Colonic mucosa (tissue), 4 donors: ENCODE measurements around the gene PARVA. TPM values are rescaled to one million over a fixed set of nuclear protein-coding genes. Genes with fewer than 3 reads are reported as not detected.

Source experiments
- DNase-seq: peaks from one replicate; pipeline ENCODE4 v3.0.0-alpha.2; 2020
- H3K27ac ChIP-seq: fragments of 200-600 bp; one replicate; pipeline ENCODE4 v1.8.0; 2021
- H3K27me3 ChIP-seq: fragments of 200-600 bp; one replicate; pipeline ENCODE4 v1.8.0; 2021
- H3K36me3 ChIP-seq: fragments of 200-600 bp; one replicate; pipeline ENCODE4 v1.8.0; 2021
- H3K4me1 ChIP-seq: fragments of 200-600 bp; one replicate; pipeline ENCODE4 v1.8.0; 2021; ENCODE audit warnings: mild to moderate bottlenecking
- H3K4me3 ChIP-seq: fragments of 200-600 bp; one replicate; pipeline ENCODE4 v1.8.0; 2021
- H3K9ac ChIP-seq, 2 donors: one replicate each; pipeline ENCODE4 v1.7.0; 2013; ENCODE audit warnings: control low read depth in 2 of 2, low read depth in 2 of 2, low read length in 2 of 2
- H3K9me3 ChIP-seq: fragments of 200-600 bp; one replicate; pipeline ENCODE4 v1.8.0; 2021
- CTCF ChIP-seq: fragments of 200-600 bp; IDR thresholded peaks from one replicate; pipeline ENCODE4 v1.8.0; 2022; ENCODE audit warnings: antibody characterized with exemption, mild to moderate bottlenecking
- intact Hi-C: fragments of 100-400 bp; cut with DNase I; formaldehyde crosslinking; loops from one replicate; pipeline ENCODE4 v1.14.1; 2022
- total RNA-seq, 2 donors: library from RNA; stranded (reverse); fragmentation: NEBNext Ultra II Directional in 1 of 2; extraction: Animal tissue kit (Norgen Biotek cat#: 25700) in 1 of 2; gene quantifications; one replicate each; pipeline ENCODE4 v1.2.1, GENCODE V29; 2021
- donor health status: healthy.
- donor health status: DM: no; HTN: no; CAD: no.
- donor health status: DM: no; HTN: no; CAD: no.

Gene PARVA
- total RNA-seq, 2 donors from 2014 or later: 61.8 to 78.5 TPM

- intact Hi-C loops: no loop called here
- no peaks in the 10 kb centered on the region for H3K9me3 ChIP-seq
- no peak for TF ChIP-seq CTCF
- H3K9ac ChIP-seq: no peak overlapping the region
- H3K27me3 ChIP-seq: no peaks in the 10 kb centered on the region
- DNase-seq: no peak
- no peak overlapping the region for H3K27ac ChIP-seq
- no peaks in the 10 kb centered on the region for H3K4me1 ChIP-seq
- no peak overlapping the region for H3K4me3 ChIP-seq
- H3K36me3 ChIP-seq: no peaks in the 10 kb centered on the region
Observed at GRCh38 chr11:12541583-12542151, 164.3 kb downstream of the PARVA start.

DNA sequence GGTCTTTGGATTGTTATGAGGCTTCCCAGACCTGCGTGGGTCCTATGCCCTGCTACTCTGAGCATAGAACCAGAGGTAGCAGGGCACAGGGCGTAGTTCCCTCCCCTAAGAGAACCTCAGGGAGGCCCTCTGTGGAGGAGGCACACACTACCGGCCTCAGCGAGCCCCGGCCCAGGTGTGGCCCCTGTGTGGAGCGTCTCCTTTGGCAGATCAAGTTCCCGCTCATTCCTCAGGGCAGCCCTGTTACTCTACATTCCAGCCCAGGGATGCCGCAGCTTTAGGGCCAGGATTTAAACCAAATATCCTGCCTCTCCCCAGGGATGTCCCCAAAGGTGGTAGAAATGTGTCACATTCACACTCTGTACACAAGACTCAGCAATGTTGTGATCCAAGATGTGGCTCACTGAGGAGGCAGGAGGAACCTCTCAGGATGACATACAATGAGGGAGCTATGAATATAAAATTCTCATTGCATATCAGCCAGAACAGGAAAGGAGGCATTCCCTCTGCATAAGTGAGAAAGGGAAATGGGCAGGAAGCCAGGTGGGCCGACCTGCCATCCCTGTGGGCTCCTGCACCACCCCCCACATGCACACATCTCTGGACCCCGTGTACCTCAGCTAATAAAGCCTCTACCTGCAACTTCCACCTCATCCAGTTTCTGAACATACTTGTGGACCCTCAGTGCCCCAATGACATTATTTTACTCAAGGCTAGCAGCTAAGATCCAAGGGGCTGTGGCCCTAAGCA is 165.0 kb downstream of the PARVA start:
- no peaks in the 10 kb centered on the region for H3K9me3 ChIP-seq
- H3K4me3 ChIP-seq: no peak overlapping the region
- intact Hi-C loops: no loop called here
- DNase-seq: peak; percentile 4
- H3K27ac ChIP-seq: no peak overlapping the region
- H3K4me1 ChIP-seq: no peaks in the 10 kb centered on the region
- H3K36me3 ChIP-seq: no peaks in the 10 kb centered on the region
- no peak for TF ChIP-seq CTCF
- no peaks in the 10 kb centered on the region for H3K27me3 ChIP-seq
- no peak overlapping the region for H3K9ac ChIP-seq

- TF ChIP-seq CTCF: no peak
- H3K27me3 ChIP-seq: no peaks in the 10 kb centered on the region
- H3K4me1 ChIP-seq: no peaks in the 10 kb centered on the region
- peak; percentile 10 for DNase-seq
- H3K36me3 ChIP-seq: no peaks in the 10 kb centered on the region
- intact Hi-C loops: no loop called here
- H3K4me3 ChIP-seq: no peak overlapping the region
- H3K27ac ChIP-seq: no peak overlapping the region
- H3K9ac ChIP-seq: no peak overlapping the region
- H3K9me3 ChIP-seq: no peaks in the 10 kb centered on the region
Observed at GRCh38 chr11:12543596-12544415, 166.4 kb downstream of the PARVA start.

- Histone ChIP-seq H3K9me3 (no peaks in the 10 kb centered on the region), H3K27ac (no peak overlapping the region), H3K4me1 (no peaks in the 10 kb centered on the region), H3K9ac (no peak overlapping the region), H3K27me3 (no peaks in the 10 kb centered on the region), H3K36me3 (no peaks in the 10 kb centered on the region), H3K4me3 (no peak overlapping the region)
- TF ChIP-seq CTCF: no peak
- peak; percentile 9 for DNase-seq
- intact Hi-C loops: no loop called here
Observed at GRCh38 chr11:12544986-12545775, 167.8 kb downstream of the PARVA start.

DNA sequence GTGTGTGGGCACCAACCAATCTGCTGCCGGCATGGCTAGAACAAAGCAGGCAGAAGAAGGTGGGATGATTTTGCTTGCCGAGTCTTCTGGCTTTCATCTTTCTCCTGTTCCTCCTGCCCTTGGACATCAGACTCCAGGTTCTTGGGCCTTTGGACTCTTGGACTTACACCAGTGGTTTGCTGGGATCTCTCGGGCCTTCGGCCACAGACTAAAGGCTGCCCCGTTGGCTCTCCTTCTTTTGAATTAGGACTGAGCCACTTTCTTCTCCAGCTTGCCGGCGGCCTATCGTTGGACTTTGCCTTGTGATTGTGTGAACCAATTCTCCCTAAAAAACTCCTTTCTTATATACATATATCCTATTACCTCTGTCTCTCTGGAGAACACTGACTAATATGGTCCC is 168.8 kb downstream of the PARVA start:
- no peak overlapping the region for H3K9ac ChIP-seq
- H3K9me3 ChIP-seq: no peaks in the 10 kb centered on the region
- no peaks in the 10 kb centered on the region for H3K4me1 ChIP-seq
- intact Hi-C loops: no loop called here
- no peak for DNase-seq
- no peak for TF ChIP-seq CTCF
- no peaks in the 10 kb centered on the region for H3K27me3 ChIP-seq
- H3K27ac ChIP-seq: no peak overlapping the region
- H3K4me3 ChIP-seq: no peak overlapping the region
- H3K36me3 ChIP-seq: no peaks in the 10 kb centered on the region
